Bronchial epithelial cell (primary cell): ENCODE measurements around the gene EEPD1. TPM values are rescaled to one million over a fixed set of nuclear protein-coding genes. Genes with fewer than 3 reads are reported as not detected.

ENCODE experiments used
- DNase-seq: peaks from one replicate; pipeline ENCODE4 v3.0.0-alpha.2; 2010; ENCODE audit warnings: low read depth
- FAIRE-seq: peaks from 2 replicates; lab custom pipeline; 2011; peaks lifted over from hg19 to GRCh38; lab: Jason Lieb, UNC
- H3K27me3 ChIP-seq: 2 replicates; pipeline ENCODE4 v1.5.1; 2011; ENCODE audit warnings: low read length; ENCODE audit not compliant: control insufficient read depth, insufficient read depth
- H3K36me3 ChIP-seq: 2 replicates; pipeline ENCODE4 v1.5.1; 2011; ENCODE audit warnings: low read length; ENCODE audit not compliant: control insufficient read depth, insufficient read depth
- H3K4me3 ChIP-seq: 2 replicates; pipeline ENCODE4 v1.5.1; 2011; ENCODE audit warnings: mild to moderate bottlenecking, low read depth, low read length, control low read depth
- CTCF ChIP-seq: IDR thresholded peaks from 2 replicates; pipeline ENCODE4 v1.5.1; 2011; ENCODE audit warnings: mild to moderate bottlenecking, moderate library complexity, low read length, control low read depth, inconsistent platforms; ENCODE audit not compliant: insufficient read depth, severe bottlenecking
- total RNA-seq: library from RNA; depleted of rRNA; stranded (reverse); fragments of >200 nt; gene quantifications from 2 replicates; pipeline ENCODE4 v1.2.1, GENCODE V29; 2014

Gene EEPD1
- total RNA-seq, 1 donor from 2014 or later, result 2.9 TPM

GRCh38 chr7:36262309-36263094, 109.4 kb downstream of the EEPD1 start:
- TF ChIP-seq CTCF, result no peak
- H3K4me3 ChIP-seq, result no peak overlapping the region
- no peaks in the 10 kb centered on the region for H3K27me3 ChIP-seq
- FAIRE-seq (peak; percentile 77), DNase-seq (no peak)
- H3K36me3 ChIP-seq, result no peaks in the 10 kb centered on the region

- no peak for FAIRE-seq
- Histone ChIP-seq H3K27me3 (no peaks in the 10 kb centered on the region), H3K36me3 (no peaks in the 10 kb centered on the region), H3K4me3 (no peak overlapping the region)
- TF ChIP-seq CTCF, result no peak
- no peak for DNase-seq
Observed at GRCh38 chr7:36263095-36263484, 110.0 kb downstream of the EEPD1 start.

GRCh38 chr7:36264123-36264801, 111.2 kb downstream of the EEPD1 start:
- no peak for TF ChIP-seq CTCF
- DNase-seq, result no peak
- no peak for FAIRE-seq
- H3K4me3 ChIP-seq, result no peak overlapping the region
- H3K27me3 ChIP-seq, result no peaks in the 10 kb centered on the region
- no peaks in the 10 kb centered on the region for H3K36me3 ChIP-seq

GRCh38 chr7:36264913-36265516, 112.0 kb downstream of the EEPD1 start:
- no peaks in the 10 kb centered on the region for H3K27me3 ChIP-seq
- FAIRE-seq (no peak), DNase-seq (no peak)
- H3K4me3 ChIP-seq, result no peak overlapping the region
- no peaks in the 10 kb centered on the region for H3K36me3 ChIP-seq
- no peak for TF ChIP-seq CTCF

GRCh38 chr7:36265680-36266079, 112.6 kb downstream of the EEPD1 start:
- H3K4me3 ChIP-seq, result no peak overlapping the region
- H3K27me3 ChIP-seq, result no peaks in the 10 kb centered on the region
- DNase-seq (peak; percentile 25), FAIRE-seq (no peak)
- H3K36me3 ChIP-seq, result no peaks in the 10 kb centered on the region
- no peak for TF ChIP-seq CTCF
